B cell (primary cell): ENCODE data around the gene MCM10. TPM values are rescaled to one million over a fixed set of nuclear protein-coding genes. Genes with fewer than 3 reads are reported as not detected.

Source experiments
- ATAC-seq: fragments of 200-7000 bp; cut with Tn5 transposase; one replicate; pipeline ENCODE4 v1.10.0; 2021; ENCODE audit warnings: low read depth, mild to moderate bottlenecking, moderate number of reproducible peaks, moderate library complexity
- CTCF ChIA-PET: fragments of 350-600 bp; sonication (Branson Sonifier 250); formaldehyde crosslinking; loops from one replicate; lab custom pipeline; 2021; ENCODE audit warnings: antibody characterized with exemption, inconsistent platforms; lab: Charles Lee
- POLR2A ChIA-PET: fragments of 350-600 bp; sonication (Branson Sonifier 250); formaldehyde crosslinking; loops from one replicate; lab custom pipeline; 2021; ENCODE audit warnings: antibody characterized with exemption; lab: Charles Lee
- DNase-seq: peaks from one replicate; pipeline ENCODE4 v3.0.0; 2013
- H2AFZ ChIP-seq: 2 replicates; pipeline ENCODE4 v1.6.1; 2012; ENCODE audit warnings: mild to moderate bottlenecking, low read depth, low read length; ENCODE audit not compliant: insufficient read depth, poor library complexity, severe bottlenecking
- H3K27ac ChIP-seq, 2 donors: 1 replicate in 1 of 2; 2 replicates in 1 of 2; pipeline ENCODE4 v1.5.1; 2012 to 2013; ENCODE audit warnings: low read length in 2 of 2, mild to moderate bottlenecking in 2 of 2, moderate library complexity in 1 of 2
- H3K27me3 ChIP-seq, 4 experiments: fragments of 200-600 bp in 1 of 4; sonication (generic) in 1 of 4; replicated peaks in 1 of 4; 1 replicate in 2 of 4; 2 replicates in 2 of 4; pipeline versions ENCODE4 v1.6.1 to v1.7.0; 2013 to 2016; ENCODE audit warnings: low read length in 3 of 4, mild to moderate bottlenecking in 2 of 4, mixed read lengths in 1 of 4, moderate library complexity in 1 of 4; ENCODE audit not compliant: insufficient read depth in 4 of 4, control insufficient read depth in 3 of 4; ENCODE audit errors: control extremely low read depth in 1 of 4
- H3K36me3 ChIP-seq, 2 experiments: replicated peaks in 1 of 2; 1 replicate in 1 of 2; 2 replicates in 1 of 2; pipeline versions ENCODE4 v1.6.1 to v1.7.1; 2013; ENCODE audit warnings: low read length in 1 of 2; ENCODE audit not compliant: insufficient read depth in 2 of 2, control insufficient read depth in 1 of 2; ENCODE audit errors: control extremely low read depth in 1 of 2, extremely low read depth in 1 of 2
- H3K4me1 ChIP-seq, 2 donors: fragments of 200-600 bp in 1 of 2; sonication (generic) in 1 of 2; 1 replicate in 1 of 2; 2 replicates in 1 of 2; pipeline versions ENCODE4 v1.5.1 to v1.6.1; 2013 to 2017; ENCODE audit warnings: low read length in 2 of 2; ENCODE audit not compliant: control insufficient read depth in 2 of 2, insufficient read depth in 2 of 2
- H3K4me2 ChIP-seq: replicated peaks from 2 replicates; pipeline ENCODE3; 2012; ENCODE audit warnings: mild to moderate bottlenecking, low read depth, low read length; ENCODE audit not compliant: poor library complexity, severe bottlenecking
- H3K4me3 ChIP-seq, 5 experiments: fragments of 200-600 bp in 1 of 5; sonication (generic) in 1 of 5; 1 replicate in 3 of 5; 2 replicates in 2 of 5; pipeline versions ENCODE4 v1.5.1 to v1.7.0; 2011 to 2016; ENCODE audit warnings: low read length in 4 of 5, mild to moderate bottlenecking in 4 of 5, low read depth in 2 of 5, control low read depth in 1 of 5, moderate library complexity in 1 of 5; ENCODE audit not compliant: insufficient read depth in 1 of 5; ENCODE audit errors: control extremely low read depth in 1 of 5, extremely low read depth in 1 of 5
- H3K79me2 ChIP-seq: fragments of 200-600 bp; sonication (generic); one replicate; pipeline ENCODE4 v1.6.0; 2016; ENCODE audit warnings: low read length; ENCODE audit not compliant: control insufficient read depth, insufficient read depth
- H3K9ac ChIP-seq: fragments of 200-600 bp; sonication (generic); 2 replicates; pipeline ENCODE4 v1.6.1; 2017; ENCODE audit warnings: mild to moderate bottlenecking, low read length, moderate library complexity
- H3K9me3 ChIP-seq, 3 donors: one replicate each; pipeline versions ENCODE4 v1.6.1 to v1.7.1; 2013; ENCODE audit warnings: low read length in 2 of 3; ENCODE audit not compliant: control insufficient read depth in 2 of 3, insufficient read depth in 1 of 3; ENCODE audit errors: control extremely low read depth in 1 of 3
- H4K20me1 ChIP-seq: 2 replicates; pipeline ENCODE4 v1.6.0; 2012; ENCODE audit warnings: mild to moderate bottlenecking, low read length; ENCODE audit not compliant: insufficient read depth, control insufficient read depth, poor library complexity, severe bottlenecking
- H3K27ac Mint-ChIP-seq: one replicate; pipeline ENCODE4 v1.8.0; 2021; ENCODE audit warnings: mixed read lengths
- H3K27me3 Mint-ChIP-seq: one replicate; pipeline ENCODE4 v1.8.0; 2021; ENCODE audit warnings: mixed read lengths
- H3K4me1 Mint-ChIP-seq: one replicate; pipeline ENCODE4 v1.8.0; 2021; ENCODE audit warnings: mixed read lengths
- H3K4me3 Mint-ChIP-seq: one replicate; pipeline ENCODE4 v1.8.0; 2021; ENCODE audit warnings: mixed read lengths
- H3K9me3 Mint-ChIP-seq: one replicate; pipeline ENCODE4 v1.8.0; 2022; ENCODE audit warnings: mixed read lengths; ENCODE audit not compliant: insufficient read depth
- CTCF ChIP-seq: fragments of 200-600 bp; IDR thresholded peaks from one replicate; pipeline ENCODE4 v1.8.0; 2022; ENCODE audit warnings: antibody characterized with exemption, mild to moderate bottlenecking
- EZH2 ChIP-seq: IDR thresholded peaks from 2 replicates; pipeline ENCODE4 v1.6.1; 2012; ENCODE audit warnings: borderline replicate concordance, low read depth, mild to moderate bottlenecking, moderate library complexity, low read length; ENCODE audit not compliant: insufficient read depth, poor library complexity, severe bottlenecking
- WGBS: methylation state at CpG from one replicate; pipeline ENCODE4 v1.1.5; 2013; ENCODE audit warnings: missing lambda C conversion rate; ENCODE audit not compliant: insufficient coverage; 5-methylcytosine and 5-hydroxymethylcytosine counted together
- intact Hi-C: fragments of 100-400 bp; cut with micrococcal nuclease; formaldehyde crosslinking; loops from one replicate; pipeline ENCODE4 v1.10.0; 2022
- polyA plus RNA-seq: library from polyadenylated mRNA; depleted of rRNA; stranded (reverse); fragments of >200 nt; gene quantifications from 2 replicates; pipeline ENCODE4 v1.2.3, GENCODE V29; 2012
- total RNA-seq, 2 donors: library from RNA; stranded (reverse); fragments of 120-200 nt in 1 of 2; gene quantifications; 1 replicate in 1 of 2; 2 replicates in 1 of 2; pipeline versions ENCODE4 v1.2.3 to v1.2.4, GENCODE V29; 2013 to 2022

Gene MCM10
- total and polyA plus RNA-seq, 2 donors (not counting 1 experiment from before 2014, with no cell fraction given) = 0.42 to 0.88 TPM

GRCh38 chr10:13219685-13220670, 58.6 kb downstream of the MCM10 start:
- no peaks in the 10 kb centered on the region for H3K9me3 ChIP-seq
- H3K4me3 Mint-ChIP-seq = no peak overlapping the region
- POLR2A ChIA-PET = interaction anchor here (0.7 kb wide), 1 partner anchor 133 kb away, joined by 5 read pairs; no protein-coding TSS in a partner anchor
- H3K4me1 Mint-ChIP-seq = no peaks in the 10 kb centered on the region
- TF ChIP-seq EZH2 (no peak), CTCF (no peak)
- 74% methylated on average over 10 of the region's 12 CpGs for WGBS
- intact Hi-C loops = no loop called here
- no peaks in the 10 kb centered on the region for H3K9me3 Mint-ChIP-seq
- no peaks in the 10 kb centered on the region for H3K4me1 ChIP-seq
- DNase-seq (no peak), ATAC-seq (no peak)
- no peak overlapping the region for H3K27ac ChIP-seq
- CTCF ChIA-PET = no interaction called here
- H3K4me3 ChIP-seq = no peak overlapping the region
- H3K4me2 ChIP-seq = no peak overlapping the region
- H2AFZ ChIP-seq = no peak overlapping the region
- H3K27ac Mint-ChIP-seq = no peak overlapping the region
- no peaks in the 10 kb centered on the region for H3K27me3 Mint-ChIP-seq
- H3K27me3 ChIP-seq = no peaks in the 10 kb centered on the region
- no peaks in the 10 kb centered on the region for H3K36me3 ChIP-seq
- H3K9ac ChIP-seq = no peak overlapping the region
- H3K79me2 ChIP-seq = no peaks in the 10 kb centered on the region
- H4K20me1 ChIP-seq = no peaks in the 10 kb centered on the region

DNA sequence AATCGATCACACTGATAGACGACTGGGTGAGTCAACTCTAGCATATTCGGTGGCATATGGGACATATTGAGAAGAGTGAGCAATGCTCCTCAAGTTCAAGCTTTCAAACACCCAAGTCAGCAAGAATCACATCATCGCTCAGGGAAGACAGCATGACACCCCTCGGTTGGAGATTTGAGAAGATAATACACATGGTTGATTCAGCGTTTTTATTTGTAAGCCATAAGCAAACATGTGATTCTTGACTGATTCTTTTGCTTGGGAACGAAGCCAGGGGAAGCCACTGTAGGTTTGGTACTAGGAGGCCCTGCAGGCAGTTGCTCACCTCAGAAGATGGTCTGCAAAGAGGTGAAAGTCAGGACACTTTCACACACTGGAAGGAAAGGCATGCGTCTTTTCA, 60.2 kb downstream of the MCM10 start:
- WGBS = 96% methylated on average over 5 of the region's 8 CpGs
- TF ChIP-seq EZH2 (no peak), CTCF (no peak)
- no peak overlapping the region for H3K4me3 ChIP-seq
- no peak overlapping the region for H3K9ac ChIP-seq
- Mint-ChIP-seq H3K27ac (no peak overlapping the region), H3K9me3 (no peaks in the 10 kb centered on the region), H3K4me3 (no peak overlapping the region), H3K27me3 (no peaks in the 10 kb centered on the region), H3K4me1 (no peaks in the 10 kb centered on the region)
- H3K27me3 ChIP-seq = no peaks in the 10 kb centered on the region
- CTCF ChIA-PET = no interaction called here
- H2AFZ ChIP-seq = no peak overlapping the region
- H3K79me2 ChIP-seq = no peaks in the 10 kb centered on the region
- no peak overlapping the region for H3K4me2 ChIP-seq
- no peaks in the 10 kb centered on the region for H3K4me1 ChIP-seq
- intact Hi-C loops = no loop called here
- POLR2A ChIA-PET = no interaction called here
- DNase-seq (no peak), ATAC-seq (no peak)
- H3K27ac ChIP-seq = no peak overlapping the region
- no peaks in the 10 kb centered on the region for H3K9me3 ChIP-seq
- no peaks in the 10 kb centered on the region for H4K20me1 ChIP-seq
- no peaks in the 10 kb centered on the region for H3K36me3 ChIP-seq
